ENCODE measurements around the gene BAMBI. TPM values are rescaled to one million over a fixed set of nuclear protein-coding genes. Genes with fewer than 3 reads are reported as not detected.

The BAMBI gene
- polyA plus RNA-seq, 3 donors: 0.08 to 1.3 (median 0.09) TPM

DNA sequence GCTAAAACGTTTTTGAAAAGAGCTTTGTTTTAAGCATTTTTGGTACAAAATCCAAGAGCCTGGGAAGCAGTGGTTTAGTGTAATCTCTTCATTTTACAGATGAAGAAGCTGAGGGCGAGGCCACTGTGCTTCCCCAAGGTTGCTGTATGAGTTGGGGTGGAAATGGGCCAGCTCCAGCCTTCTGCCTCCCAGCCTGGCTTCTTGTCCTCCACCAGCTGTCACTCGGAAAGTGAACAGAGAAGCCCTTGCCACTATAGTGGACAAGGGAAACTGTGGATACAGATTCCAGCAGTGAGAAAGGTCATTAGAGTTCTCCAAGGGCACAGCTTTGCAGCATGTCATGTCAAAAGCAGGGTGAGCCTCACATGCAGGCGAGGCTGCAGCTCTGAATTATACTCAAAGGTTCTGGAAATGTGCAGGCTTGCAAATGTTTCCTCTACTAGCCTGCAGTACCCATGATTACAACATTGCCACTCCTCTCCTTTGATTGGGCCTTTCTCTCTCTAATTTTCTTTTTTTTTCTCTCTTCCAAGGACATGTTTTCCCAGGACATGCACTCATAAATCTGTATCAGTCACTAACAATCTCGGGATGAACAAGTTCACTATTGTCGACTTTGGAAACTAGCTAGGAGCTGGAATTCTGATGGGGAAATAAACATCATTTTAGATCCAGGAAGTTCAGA, 33.0 kb downstream of the BAMBI start:
- H3K27ac Mint-ChIP-seq: no peak overlapping the region
- intact Hi-C loops (cut with micrococcal nuclease): no loop called here
- H3K27ac ChIP-seq (ENCODE audit: low read depth in 1 of 2, low read length in 2 of 2): no peak overlapping the region

DNA sequence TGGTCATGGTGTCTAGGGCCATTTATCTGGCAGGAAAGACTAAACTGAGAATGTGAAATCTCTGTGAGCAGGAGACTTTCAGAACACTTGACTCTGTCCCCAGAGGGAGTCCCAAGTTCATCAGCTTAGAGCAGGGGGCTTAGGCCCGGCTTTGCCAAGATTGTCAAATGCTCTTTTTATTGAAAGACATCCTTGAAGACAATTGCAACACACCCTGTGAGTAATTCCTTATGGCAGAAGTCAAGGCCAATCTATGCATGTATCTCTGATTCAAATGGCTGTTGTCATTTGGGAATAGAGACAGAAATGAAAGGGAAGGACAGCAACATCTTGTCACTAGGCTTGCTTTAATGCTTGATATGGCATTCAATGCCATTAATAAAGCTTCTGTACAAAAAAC, 33.7 kb downstream of the BAMBI start:
- no peak for TF ChIP-seq CTCF (IDR thresholded peaks at IDR 0.05)
- Histone ChIP-seq H3K27ac (ENCODE audit: low read depth in 1 of 2, low read length in 2 of 2) (no peak overlapping the region), H3K4me3 (replicated peaks in 1 of 3; ENCODE audit: low read depth in 2 of 3, low read length in 3 of 3) (no peak overlapping the region), H4K20me1 (ENCODE audit: insufficient read depth, low read length) (no peaks in the 10 kb centered on the region), H3K27me3 (ENCODE audit: control insufficient read depth in 2 of 2, insufficient read depth in 2 of 2, low read length in 2 of 2) (no peaks in the 10 kb centered on the region), H3K4me2 (replicated peaks; ENCODE audit: extremely low read depth, low read length, poor library complexity, severe bottlenecking) (no peak overlapping the region), H3K9ac (ENCODE audit: insufficient read depth, low read length, poor library complexity, severe bottlenecking) (no peak overlapping the region), H3K36me3 (replicated peaks in 1 of 2; ENCODE audit: control insufficient read depth in 1 of 2, insufficient read depth in 2 of 2, low read length in 2 of 2) (no peaks in the 10 kb centered on the region), H3K4me1 (ENCODE audit: control insufficient read depth in 1 of 2, insufficient read depth in 2 of 2, low read length in 2 of 2) (no peaks in the 10 kb centered on the region), H3K79me2 (ENCODE audit: insufficient read depth, low read length) (no peaks in the 10 kb centered on the region), H2AFZ (ENCODE audit: insufficient read depth, low read depth, low read length, poor library complexity, severe bottlenecking) (no peak overlapping the region), H3K9me3 (replicated peaks in 1 of 2; ENCODE audit: control insufficient read depth in 1 of 2, insufficient read depth in 1 of 2, low read length in 2 of 2) (no peaks in the 10 kb centered on the region)
- H3K27me3 Mint-ChIP-seq (ENCODE audit: low read depth in 3 of 3): peaks cover 3 to 11% (median 5%) of the 10 kb centered on the region in 3 donors
- H3K9me3 Mint-ChIP-seq: peaks cover 0 to 12% (median 3%) of the 10 kb centered on the region in 7 donors
- WGBS (ENCODE audit: insufficient coverage): 100% methylated on average over 1 of the region's 1 CpG
- intact Hi-C loops (cut with micrococcal nuclease): no loop called here
- no peak overlapping the region for H3K27ac Mint-ChIP-seq
- no peak overlapping the region for H3K4me3 Mint-ChIP-seq
- DNase-seq: no peak
- no peaks in the 10 kb centered on the region for H3K36me3 Mint-ChIP-seq
- no peaks in the 10 kb centered on the region for H3K4me1 Mint-ChIP-seq

More for the DNA sequence above, 33.0 kb downstream of the BAMBI start:
- Histone ChIP-seq H2AFZ (ENCODE audit: insufficient read depth, low read depth, low read length, poor library complexity, severe bottlenecking) (no peak overlapping the region), H3K4me2 (replicated peaks; ENCODE audit: extremely low read depth, low read length, poor library complexity, severe bottlenecking) (no peak overlapping the region), H4K20me1 (ENCODE audit: insufficient read depth, low read length) (no peaks in the 10 kb centered on the region), H3K9me3 (replicated peaks in 1 of 2; ENCODE audit: control insufficient read depth in 1 of 2, insufficient read depth in 1 of 2, low read length in 2 of 2) (no peaks in the 10 kb centered on the region), H3K4me3 (replicated peaks in 1 of 3; ENCODE audit: low read depth in 2 of 3, low read length in 3 of 3) (no peak overlapping the region), H3K79me2 (ENCODE audit: insufficient read depth, low read length) (no peaks in the 10 kb centered on the region), H3K9ac (ENCODE audit: insufficient read depth, low read length, poor library complexity, severe bottlenecking) (no peak overlapping the region), H3K4me1 (ENCODE audit: control insufficient read depth in 1 of 2, insufficient read depth in 2 of 2, low read length in 2 of 2) (no peaks in the 10 kb centered on the region), H3K36me3 (replicated peaks in 1 of 2; ENCODE audit: control insufficient read depth in 1 of 2, insufficient read depth in 2 of 2, low read length in 2 of 2) (no peaks in the 10 kb centered on the region), H3K27me3 (ENCODE audit: control insufficient read depth in 2 of 2, insufficient read depth in 2 of 2, low read length in 2 of 2) (no peaks in the 10 kb centered on the region)
- no peaks in the 10 kb centered on the region for H3K4me1 Mint-ChIP-seq
- peaks cover 0 to 9% (median 3%) of the 10 kb centered on the region in 7 donors for H3K9me3 Mint-ChIP-seq
- no peaks in the 10 kb centered on the region for H3K36me3 Mint-ChIP-seq
- TF ChIP-seq CTCF (IDR thresholded peaks at IDR 0.05): no peak
- DNase-seq: no peak
- peaks cover 5 to 15% (median 7%) of the 10 kb centered on the region in 3 donors for H3K27me3 Mint-ChIP-seq (ENCODE audit: low read depth in 3 of 3)
- H3K4me3 Mint-ChIP-seq: no peak overlapping the region
- WGBS (ENCODE audit: insufficient coverage): 73% methylated on average over 3 of the region's 6 CpGs

All from CD14-positive monocyte (primary cell).